ENCODE data around the gene RAB6D. TPM values are rescaled to one million over a fixed set of nuclear protein-coding genes. Genes with fewer than 3 reads are reported as not detected.
"Not testable (repeated sequence)": the region's sequence is repeated elsewhere in the genome, so short reads cannot be mapped to it uniquely, and the experiment has no call there.

The RAB6D gene
- polyA plus RNA-seq, 1 experiment: not detected

DNA sequence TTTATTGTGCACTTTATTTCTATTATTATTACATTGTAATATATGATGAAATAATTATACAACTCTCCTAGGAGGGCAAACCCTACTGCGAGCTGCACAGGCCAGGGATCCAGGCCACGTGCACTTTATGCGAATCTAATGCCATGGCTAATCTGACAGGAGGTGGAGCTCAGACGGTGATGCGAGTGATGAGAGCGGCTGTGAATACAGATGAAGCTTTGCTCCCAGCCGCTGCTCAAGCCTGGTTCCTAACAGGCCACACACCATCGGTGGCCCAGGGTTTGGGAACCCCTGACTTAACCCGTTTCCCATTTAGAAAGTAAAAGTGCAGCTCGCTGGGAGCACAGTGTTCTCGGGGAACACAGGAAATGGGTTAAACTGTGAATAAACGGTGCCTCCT is 40.8 kb upstream of the RAB6D start:
- H3K36me3 ChIP-seq (ENCODE audit: control insufficient read depth, insufficient read depth, low read length): no peaks in the 10 kb centered on the region
- peaks cover 6% of the 10 kb centered on the region for H3K27me3 ChIP-seq (ENCODE audit: control insufficient read depth, insufficient read depth, low read length)
- H3K4me3 ChIP-seq (ENCODE audit: low read depth, low read length): no peak overlapping the region
- ChIA-PET CTCF (interaction anchor here (1.1 kb wide), 1 partner anchor 9 kb away, joined by 6 read pairs; no protein-coding TSS in a partner anchor), POLR2A (no interaction called here)
- TF ChIP-seq, protein P1, sequence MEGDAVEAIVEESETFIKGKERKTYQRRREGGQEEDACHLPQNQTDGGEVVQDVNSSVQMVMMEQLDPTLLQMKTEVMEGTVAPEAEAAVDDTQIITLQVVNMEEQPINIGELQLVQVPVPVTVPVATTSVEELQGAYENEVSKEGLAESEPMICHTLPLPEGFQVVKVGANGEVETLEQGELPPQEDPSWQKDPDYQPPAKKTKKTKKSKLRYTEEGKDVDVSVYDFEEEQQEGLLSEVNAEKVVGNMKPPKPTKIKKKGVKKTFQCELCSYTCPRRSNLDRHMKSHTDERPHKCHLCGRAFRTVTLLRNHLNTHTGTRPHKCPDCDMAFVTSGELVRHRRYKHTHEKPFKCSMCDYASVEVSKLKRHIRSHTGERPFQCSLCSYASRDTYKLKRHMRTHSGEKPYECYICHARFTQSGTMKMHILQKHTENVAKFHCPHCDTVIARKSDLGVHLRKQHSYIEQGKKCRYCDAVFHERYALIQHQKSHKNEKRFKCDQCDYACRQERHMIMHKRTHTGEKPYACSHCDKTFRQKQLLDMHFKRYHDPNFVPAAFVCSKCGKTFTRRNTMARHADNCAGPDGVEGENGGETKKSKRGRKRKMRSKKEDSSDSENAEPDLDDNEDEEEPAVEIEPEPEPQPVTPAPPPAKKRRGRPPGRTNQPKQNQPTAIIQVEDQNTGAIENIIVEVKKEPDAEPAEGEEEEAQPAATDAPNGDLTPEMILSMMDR (IDR thresholded peaks at IDR 0.05; ENCODE audit: insufficient read depth, low read depth, low read length): no peak
- DNase-seq (ENCODE audit: low read depth): no peak

DNA sequence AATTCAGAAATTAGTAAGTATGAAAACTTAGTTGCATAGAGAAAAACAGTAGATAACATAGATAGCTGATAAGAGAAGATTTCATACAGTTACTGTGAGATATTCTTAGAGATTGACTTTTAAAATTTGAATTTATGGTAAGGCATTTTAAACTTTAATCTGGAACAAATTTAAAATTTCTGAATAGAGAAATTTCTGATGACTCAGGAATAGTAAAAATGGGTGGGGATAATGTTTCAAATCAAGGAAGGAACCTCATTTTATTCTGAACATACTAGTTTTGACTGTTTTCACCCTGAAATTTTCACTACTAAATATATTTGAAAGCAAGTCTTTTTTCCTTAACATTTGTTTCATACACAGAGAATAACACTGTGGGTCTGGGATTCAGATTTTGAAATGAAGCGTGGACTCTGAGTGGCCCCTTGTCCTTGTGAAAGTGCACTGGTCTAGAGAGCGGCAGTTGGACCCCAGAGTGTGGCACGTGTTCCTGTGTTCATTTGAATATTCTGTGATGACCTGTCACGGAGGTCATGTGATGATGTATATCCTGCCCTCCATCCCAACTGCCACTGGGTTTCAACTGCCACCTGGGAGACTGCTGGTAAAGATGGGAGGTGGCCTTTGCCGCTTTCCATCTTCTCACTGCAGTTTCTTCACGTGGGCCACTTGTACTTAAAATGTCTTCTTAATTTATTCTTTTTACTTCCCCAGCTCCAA is 38.5 kb upstream of the RAB6D start:
- no peak for DNase-seq (ENCODE audit: low read depth)
- ChIA-PET CTCF (interaction anchor here (2.7 kb wide), 1 partner anchor 11 kb away, joined by 8 read pairs; no protein-coding TSS in a partner anchor), POLR2A (no interaction called here)
- Histone ChIP-seq H3K36me3 (ENCODE audit: control insufficient read depth, insufficient read depth, low read length) (no peaks in the 10 kb centered on the region), H3K4me3 (ENCODE audit: low read depth, low read length) (no peak overlapping the region), H3K27me3 (ENCODE audit: control insufficient read depth, insufficient read depth, low read length) (peaks cover 4% of the 10 kb centered on the region)
- TF ChIP-seq, protein P1 (IDR thresholded peaks at IDR 0.05; ENCODE audit: insufficient read depth, low read depth, low read length): no peak

DNA sequence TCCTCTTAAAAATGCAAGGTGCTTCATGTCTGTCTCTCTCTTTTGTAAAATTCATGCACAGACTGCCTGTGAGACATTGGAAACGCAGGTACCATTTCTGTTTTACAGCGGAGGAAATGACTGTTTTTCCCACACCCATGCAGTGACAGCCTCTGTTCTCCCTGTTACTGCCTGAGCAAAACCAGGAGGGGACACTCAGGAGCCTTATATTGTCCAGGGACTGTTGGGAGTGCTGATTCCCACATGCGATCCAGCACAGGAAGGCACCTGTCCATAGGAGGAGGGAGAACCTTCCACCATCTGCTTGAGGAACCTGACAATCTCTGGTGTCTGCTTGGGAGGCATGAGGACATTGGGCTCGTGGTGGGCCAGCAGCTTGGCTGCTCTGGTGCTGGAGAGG is 36.9 kb upstream of the RAB6D start:
- CTCF ChIA-PET: no interaction called here

DNA sequence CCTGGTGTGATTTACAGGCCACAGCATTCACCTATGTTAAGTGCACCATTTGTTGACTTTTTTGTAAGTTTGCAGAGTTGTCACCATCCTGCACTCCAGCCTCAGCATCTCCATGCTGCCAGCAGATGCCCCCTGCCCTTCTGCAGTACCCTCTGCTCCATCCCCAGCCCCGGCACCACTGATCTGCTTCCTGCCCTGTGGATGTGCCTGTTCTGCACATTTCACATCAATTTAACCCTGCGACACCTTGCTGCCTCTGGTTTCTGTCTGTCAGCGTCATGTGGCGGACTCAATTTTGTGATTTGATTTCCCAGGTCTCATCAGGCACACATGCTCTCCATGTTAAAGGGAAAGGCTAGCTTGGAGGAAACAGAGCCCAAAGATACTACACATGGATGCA is 36.5 kb upstream of the RAB6D start:
- DNase-seq (ENCODE audit: low read depth); CTCF ChIA-PET; H3K27me3 ChIP-seq (ENCODE audit: control insufficient read depth, insufficient read depth, low read length); H3K4me3 ChIP-seq (ENCODE audit: low read depth, low read length); H3K36me3 ChIP-seq (ENCODE audit: control insufficient read depth, insufficient read depth, low read length); POLR2A ChIA-PET: not testable (repeated sequence)

More for the DNA sequence above, 36.9 kb upstream of the RAB6D start:
- POLR2A ChIA-PET: no interaction called here
- Histone ChIP-seq H3K27me3 (ENCODE audit: control insufficient read depth, insufficient read depth, low read length) (peaks cover 2% of the 10 kb centered on the region; the same call in 1 of the 2 replicates), H3K4me3 (ENCODE audit: low read depth, low read length) (no peak overlapping the region), H3K36me3 (ENCODE audit: control insufficient read depth, insufficient read depth, low read length) (no peaks in the 10 kb centered on the region)
- TF ChIP-seq, protein P1 (IDR thresholded peaks at IDR 0.05; ENCODE audit: insufficient read depth, low read depth, low read length): no peak
- no peak for DNase-seq (ENCODE audit: low read depth)

DNA sequence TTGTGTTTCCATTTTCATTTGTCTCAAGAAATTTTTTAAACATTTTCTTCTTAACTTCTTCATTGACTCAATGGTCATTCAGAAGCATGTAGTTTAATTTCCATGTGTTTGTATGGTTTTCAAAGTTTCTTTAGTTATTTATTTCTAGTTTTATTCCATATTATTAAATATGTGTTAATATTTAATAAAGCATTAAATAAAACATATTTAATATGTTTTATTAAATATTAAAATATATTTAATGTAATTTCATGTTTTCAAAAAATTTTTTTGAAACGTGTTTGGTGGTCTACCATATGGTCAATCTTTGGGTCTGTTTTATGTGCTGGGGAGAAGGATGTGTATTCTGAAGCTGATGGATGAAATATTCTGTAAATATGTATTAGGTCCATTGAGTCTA is 32.2 kb upstream of the RAB6D start:
- POLR2A ChIA-PET; H3K27me3 ChIP-seq (ENCODE audit: control insufficient read depth, insufficient read depth, low read length); DNase-seq (ENCODE audit: low read depth); H3K36me3 ChIP-seq (ENCODE audit: control insufficient read depth, insufficient read depth, low read length); CTCF ChIA-PET; H3K4me3 ChIP-seq (ENCODE audit: low read depth, low read length): not testable (repeated sequence)

DNA sequence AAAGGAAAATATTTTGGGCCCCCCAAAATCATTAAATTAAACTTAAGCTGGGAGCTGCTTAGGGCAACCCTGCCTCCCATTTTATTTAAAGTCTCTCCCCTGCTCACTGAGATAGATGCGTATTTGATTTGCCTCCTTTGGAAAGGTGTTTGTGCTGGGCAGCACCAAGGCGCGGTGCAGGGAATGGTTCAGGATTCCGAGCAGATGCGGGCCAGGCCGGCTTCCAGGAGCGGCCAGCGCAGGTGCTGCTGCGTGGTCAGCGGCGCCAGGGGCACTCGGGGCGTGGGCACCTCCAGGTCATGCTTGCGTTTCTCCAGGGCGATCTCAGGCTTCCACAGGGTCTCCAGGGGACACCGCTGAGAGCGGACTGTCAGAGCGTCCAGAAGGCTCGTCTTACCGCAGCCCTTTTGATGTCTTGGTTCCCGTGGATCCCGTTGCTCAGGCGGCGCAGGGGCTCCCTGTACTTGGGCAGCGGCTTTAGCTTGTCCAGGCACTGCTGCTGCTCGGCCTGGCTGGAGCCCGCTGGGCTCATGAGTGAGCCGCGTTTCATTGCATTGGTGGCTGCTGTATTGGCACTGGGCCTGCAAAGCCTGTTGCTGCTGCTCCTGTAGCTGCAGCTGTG is 31.2 kb upstream of the RAB6D start:
- DNase-seq (ENCODE audit: low read depth); POLR2A ChIA-PET; H3K4me3 ChIP-seq (ENCODE audit: low read depth, low read length); H3K27me3 ChIP-seq (ENCODE audit: control insufficient read depth, insufficient read depth, low read length); H3K36me3 ChIP-seq (ENCODE audit: control insufficient read depth, insufficient read depth, low read length): not testable (repeated sequence)
- CTCF ChIA-PET: interaction anchor here (0.7 kb wide), 1 partner anchor 18 kb away, joined by 5 read pairs; no protein-coding TSS in a partner anchor
